ENCODE measurements around the gene RASGRF2.

The RASGRF2 gene

GRCh38 chr5:81171769-81172168, 211.6 kb downstream of the RASGRF2 start:
- DNase-seq (ENCODE audit: low read depth in 2 of 2): no peak

- DNase-seq (ENCODE audit: low read depth in 2 of 2): no peak
Measured at GRCh38 chr5:81172710-81173109, 212.5 kb downstream of the RASGRF2 start.

GRCh38 chr5:81177061-81177460, 216.9 kb downstream of the RASGRF2 start:
- no peak for DNase-seq (ENCODE audit: low read depth in 2 of 2)

- DNase-seq (ENCODE audit: low read depth in 2 of 2): no peak
Measured at GRCh38 chr5:81179959-81180358, 219.8 kb downstream of the RASGRF2 start.

GRCh38 chr5:81180780-81181460, 220.8 kb downstream of the RASGRF2 start:
- DNase-seq (ENCODE audit: low read depth in 2 of 2): no peak

GRCh38 chr5:81181576-81182316, 221.6 kb downstream of the RASGRF2 start:
- DNase-seq (ENCODE audit: low read depth in 2 of 2): no peak

GRCh38 chr5:81182396-81183390, 222.5 kb downstream of the RASGRF2 start:
- no peak for DNase-seq (ENCODE audit: low read depth in 2 of 2)

GRCh38 chr5:81183811-81184748, 223.9 kb downstream of the RASGRF2 start:
- no peak for DNase-seq (ENCODE audit: low read depth in 2 of 2)

- DNase-seq (ENCODE audit: low read depth in 2 of 2): no peak
Measured at GRCh38 chr5:81184749-81185110, 224.6 kb downstream of the RASGRF2 start.

GRCh38 chr5:81187885-81188284, 227.7 kb downstream of the RASGRF2 start:
- no peak for DNase-seq (ENCODE audit: low read depth in 2 of 2)

- DNase-seq (ENCODE audit: low read depth in 2 of 2): no peak
Measured at GRCh38 chr5:81188962-81189361, 228.8 kb downstream of the RASGRF2 start.

- DNase-seq (ENCODE audit: low read depth in 2 of 2): no peak
Measured at GRCh38 chr5:81189875-81190498, 229.8 kb downstream of the RASGRF2 start.

GRCh38 chr5:81191726-81192372, 231.7 kb downstream of the RASGRF2 start:
- DNase-seq (ENCODE audit: low read depth in 2 of 2): no peak

- DNase-seq (ENCODE audit: low read depth in 2 of 2): no peak
Measured at GRCh38 chr5:81192373-81192750, 232.2 kb downstream of the RASGRF2 start.

- DNase-seq (ENCODE audit: low read depth in 2 of 2): peak; percentile 52 to 61
Measured at GRCh38 chr5:81194633-81195334, 234.6 kb downstream of the RASGRF2 start.

GRCh38 chr5:81195335-81195929, 235.3 kb downstream of the RASGRF2 start:
- no peak for DNase-seq (ENCODE audit: low read depth in 2 of 2)

- no peak for DNase-seq (ENCODE audit: low read depth in 2 of 2)
Measured at GRCh38 chr5:81202655-81203054, 242.5 kb downstream of the RASGRF2 start.

GRCh38 chr5:81203729-81204128, 243.6 kb downstream of the RASGRF2 start:
- DNase-seq (ENCODE audit: low read depth in 2 of 2): no peak

- no peak for DNase-seq (ENCODE audit: low read depth in 2 of 2)
Measured at GRCh38 chr5:81204205-81204604, 244.0 kb downstream of the RASGRF2 start.

All from stimulated activated CD8-positive, alpha-beta memory T cell treated with anti-CD3 and anti-CD28 coated beads, Interleukin-7, amount 100 ng/mL, for 4 hours (primary cell).